HepG2 (cell line): ENCODE data around the gene LAMC3. TPM values are rescaled to one million over a fixed set of nuclear protein-coding genes. Genes with fewer than 3 reads are reported as not detected.

Experiments used
- ATAC-seq: fragments of 200-7000 bp; cut with Tn5 transposase; 3 replicates; pipeline ENCODE4 v1.9.1; 2020; ENCODE audit warnings: mild to moderate bottlenecking, moderate library complexity
- BruUV-seq: library from RNA; stranded (reverse); fragments of 400-500 nt; replicated peaks from 2 replicates; lab custom pipeline; 2021; lab: Mats Ljungman, UMichigan
- CTCF ChIA-PET: fragments of 300-600 bp; formaldehyde crosslinking; extraction: SDS; loops from one replicate; lab custom pipeline; 2021; ENCODE audit warnings: low total read pairs, inconsistent platforms, low intra/inter-chr PET ratio; lab: Yijun Ruan, JAX
- POLR2A ChIA-PET: fragments of 350-600 bp; sonication (Branson Sonifier 250); formaldehyde crosslinking; loops from one replicate; lab custom pipeline; 2020; ENCODE audit warnings: antibody characterized with exemption, inconsistent platforms; lab: Yijun Ruan, JAX
- DNase-seq: peaks from one replicate; pipeline ENCODE4 v3.0.0-alpha.2; 2015; ENCODE audit warnings: low spot score
- FAIRE-seq: peaks from 3 replicates; lab custom pipeline; 2011; peaks lifted over from hg19 to GRCh38; lab: Jason Lieb, UNC
- H2AFZ ChIP-seq: one replicate; pipeline ENCODE4 v1.6.1; 2011; ENCODE audit warnings: low read length, inconsistent platforms
- H3K27ac ChIP-seq: fragments of 300-600 bp; 3 replicates; pipeline ENCODE4 v1.8.0; 2011; ENCODE audit warnings: mixed run types, mild to moderate bottlenecking, mixed read lengths, low read length, inconsistent platforms; ENCODE audit not compliant: insufficient read depth; ENCODE audit errors: extremely low read length
- H3K27me3 ChIP-seq, 2 experiments: fragments of 200-600 bp in 1 of 2; 2 replicates in 1 of 2; 3 replicates in 1 of 2; pipeline versions ENCODE4 v1.6.0 to v1.8.0; 2011; ENCODE audit warnings: low read length in 2 of 2, mild to moderate bottlenecking in 2 of 2, moderate library complexity in 2 of 2, inconsistent platforms in 1 of 2; ENCODE audit not compliant: insufficient read depth in 2 of 2, control insufficient read depth in 1 of 2
- H3K36me3 ChIP-seq, 2 experiments: fragments of 200-600 bp in 1 of 2; replicated peaks in 1 of 2; 2 replicates in 1 of 2; 3 replicates in 1 of 2; pipeline versions ENCODE4 v1.5.1 to v1.8.0; 2011; ENCODE audit warnings: low read length in 2 of 2, inconsistent platforms in 1 of 2; ENCODE audit not compliant: insufficient read depth in 2 of 2, control insufficient read depth in 1 of 2
- H3K4me1 ChIP-seq: 2 replicates; pipeline ENCODE4 v1.5.1; 2012; ENCODE audit warnings: low read length, inconsistent platforms; ENCODE audit not compliant: insufficient read depth
- H3K4me2 ChIP-seq: 2 replicates; pipeline ENCODE4 v1.6.0; 2011; ENCODE audit warnings: low read depth, low read length, inconsistent platforms
- H3K4me3 ChIP-seq, 3 experiments: fragments of 200-600 bp in 1 of 3; sonication (generic), shearing (Covaris generic) in 1 of 3; replicated peaks in 1 of 3; 2 replicates each; pipeline ENCODE4 v1.5.1; 2011 to 2016; ENCODE audit warnings: low read length in 3 of 3, inconsistent platforms in 2 of 3, low read depth in 2 of 3, mild to moderate bottlenecking in 2 of 3, control low read depth in 1 of 3, mixed read lengths in 1 of 3; ENCODE audit not compliant: insufficient read depth in 1 of 3
- H3K79me2 ChIP-seq: one replicate; pipeline ENCODE4 v1.6.1; 2011; ENCODE audit warnings: low read length, inconsistent platforms; ENCODE audit not compliant: insufficient read depth
- H3K9ac ChIP-seq: 2 replicates; pipeline ENCODE4 v1.6.0; 2011; ENCODE audit warnings: mild to moderate bottlenecking, low read depth, low read length, inconsistent platforms; ENCODE audit not compliant: insufficient read depth
- H3K9me3 ChIP-seq: 2 replicates; pipeline ENCODE4 v1.5.1; 2012; ENCODE audit warnings: mild to moderate bottlenecking, low read length
- H4K20me1 ChIP-seq: 2 replicates; pipeline ENCODE4 v1.6.0; 2011; ENCODE audit warnings: inconsistent platforms, mild to moderate bottlenecking, low read length, moderate library complexity; ENCODE audit not compliant: insufficient read depth
- ARID2 ChIP-seq: sonication (generic); formaldehyde crosslinking; IDR thresholded peaks from 2 replicates; pipeline ENCODE4 v1.8.1; 2022; ENCODE audit warnings: mild to moderate bottlenecking, missing genetic modification reagents, borderline replicate concordance
- FOXA3 ChIP-seq: IDR thresholded peaks from 2 replicates; pipeline ENCODE4 v1.6.1; 2016; ENCODE audit warnings: missing genetic modification reagents, missing compliant biosample characterization
- HDAC1 ChIP-seq: sonication (generic); formaldehyde crosslinking; IDR thresholded peaks from 2 replicates; pipeline ENCODE4 v1.5.1; 2020; ENCODE audit warnings: mild to moderate bottlenecking, missing genetic modification reagents
- IRF1 ChIP-seq: sonication (generic); formaldehyde crosslinking; IDR thresholded peaks from 2 replicates; pipeline ENCODE4 v1.4.0; 2020; ENCODE audit warnings: low read depth, mild to moderate bottlenecking, missing genetic modification reagents
- MNT ChIP-seq: fragments of 450-650 bp; IDR thresholded peaks from 2 replicates; pipeline ENCODE4 v1.6.1; 2016
- PAXIP1 ChIP-seq: sonication (generic); formaldehyde crosslinking; conservative IDR thresholded peaks from 2 replicates; pipeline ENCODE4 v1.4.0; 2020; ENCODE audit warnings: mild to moderate bottlenecking, missing genetic modification reagents, moderate library complexity
- PTBP1 ChIP-seq: fragments of 200-400 bp; formaldehyde crosslinking; IDR thresholded peaks from 2 replicates; pipeline ENCODE4 v1.6.1; 2018; ENCODE audit warnings: low read length, low read depth; ENCODE audit not compliant: poor library complexity, severe bottlenecking
- RARG ChIP-seq: sonication (generic); formaldehyde crosslinking; IDR thresholded peaks from 2 replicates; pipeline ENCODE4 v1.4.0; 2020; ENCODE audit warnings: low read depth, mild to moderate bottlenecking, missing genetic modification reagents
- TAF15 ChIP-seq: fragments of 200-400 bp; formaldehyde crosslinking; IDR thresholded peaks from one replicate; pipeline ENCODE4 v1.6.1; 2018; ENCODE audit warnings: mild to moderate bottlenecking, low read depth, low read length; ENCODE audit not compliant: poor library complexity, severe bottlenecking
- TBL1XR1 ChIP-seq: fragments of 150-350 bp; IDR thresholded peaks from 2 replicates; pipeline ENCODE4 v1.6.1; 2014; ENCODE audit warnings: borderline replicate concordance, low read length; ENCODE audit not compliant: partially characterized antibody
- ZBTB8A ChIP-seq: sonication (generic); formaldehyde crosslinking; IDR thresholded peaks from 2 replicates; pipeline ENCODE4 v1.4.0; 2020; ENCODE audit warnings: mild to moderate bottlenecking, low read depth, missing genetic modification reagents, borderline replicate concordance
- ZMAT3 ChIP-seq: sonication (generic); formaldehyde crosslinking; conservative IDR thresholded peaks from 2 replicates; pipeline ENCODE4 v1.7.0; 2021; ENCODE audit warnings: missing genetic modification reagents
- ZNF234 ChIP-seq: sonication (generic); formaldehyde crosslinking; conservative IDR thresholded peaks from 2 replicates; pipeline ENCODE4 v1.5.1; 2020; ENCODE audit warnings: mild to moderate bottlenecking, missing genetic modification reagents
- ZNF446 ChIP-seq: sonication (generic); formaldehyde crosslinking; IDR thresholded peaks from 2 replicates; pipeline ENCODE4 v1.5.0; 2020; ENCODE audit warnings: mild to moderate bottlenecking, missing genetic modification reagents
- ZNF550 ChIP-seq: sonication (generic); formaldehyde crosslinking; IDR thresholded peaks from 2 replicates; pipeline ENCODE4 v1.4.0; 2020; ENCODE audit warnings: mild to moderate bottlenecking, missing genetic modification reagents, borderline replicate concordance
- ZNF570 ChIP-seq: sonication (generic); formaldehyde crosslinking; IDR thresholded peaks from 2 replicates; pipeline ENCODE4 v1.4.0; 2020; ENCODE audit warnings: mild to moderate bottlenecking, missing genetic modification reagents, borderline replicate concordance
- ZNF891 ChIP-seq: sonication (generic); formaldehyde crosslinking; IDR thresholded peaks from 2 replicates; pipeline ENCODE4 v1.5.0; 2020; ENCODE audit warnings: mild to moderate bottlenecking, missing genetic modification reagents
- WGBS: methylation state at CpG from one replicate; pipeline ENCODE4 v1.1.6; 2017; ENCODE audit warnings: low lambda C conversion rate; 5-methylcytosine and 5-hydroxymethylcytosine counted together
- in situ Hi-C: cut with HindIII; loops from 2 replicates; pipeline ENCODE4 v1.10.0; 2017; ENCODE audit warnings: low pct_unique_long_range_greater_than_20kb; ENCODE audit not compliant: extremely low pct_ligation_motif_present
- intact Hi-C: fragments of 100-400 bp; cut with micrococcal nuclease; formaldehyde crosslinking; loops from one replicate; pipeline ENCODE4 v1.10.0; 2022; ENCODE audit not compliant: unreplicated experiment
- polyA plus RNA-seq, 8 experiments: library from polyadenylated mRNA; depleted of rRNA in 3 of 8; stranded (reverse) in 7 of 8; unstranded in 1 of 8; fragments of >200 nt; fragmentation: Illumina TruSeq in 4 of 8; extraction: Trizol in 4 of 8; gene quantifications; 2 replicates each; pipeline versions ENCODE4 v1.2.1 to v1.2.3, GENCODE V29; 2011 to 2016; ENCODE audit warnings: low read depth in 4 of 8, missing spikeins in 1 of 8, mixed read lengths in 1 of 8; ENCODE audit not compliant: insufficient read depth in 1 of 8
- total RNA-seq, 5 experiments: library from RNA; depleted of rRNA; stranded (reverse); fragments of >200 nt; fragmentation: Illumina TruSeq; extraction: Trizol; gene quantifications; 2 replicates each; pipeline ENCODE4 v1.2.3, GENCODE V29; 2016; ENCODE audit warnings: low read depth in 1 of 5

LAMC3 gene
- total and polyA plus RNA-seq, 2 of the 13 experiments (the other 11 are each of a cell fraction or from before 2014, with no cell fraction given), result 0.07 to 0.57 TPM

- Histone ChIP-seq H3K36me3 (no peaks in the 10 kb centered on the region), H3K9me3 (no peaks in the 10 kb centered on the region), H3K4me2 (no peak overlapping the region), H3K27ac (no peak overlapping the region), H3K79me2 (no peaks in the 10 kb centered on the region), H3K27me3 (peaks cover 12 to 86% of the 10 kb centered on the region in 2 experiments), H4K20me1 (no peaks in the 10 kb centered on the region), H3K9ac (no peak overlapping the region), H3K4me1 (no peaks in the 10 kb centered on the region), H2AFZ (no peak overlapping the region), H3K4me3 (no peak overlapping the region)
- TF ChIP-seq ZNF234 (no peak), ZBTB8A (CRISPR knock-in tag) (no peak), TBL1XR1 (no peak), IRF1 (CRISPR knock-in tag) (no peak), PTBP1 (no peak), ZNF446 (no peak), MNT (no peak), TAF15 (no peak), RARG (CRISPR knock-in tag) (no peak), ZMAT3 (CRISPR knock-in tag) (no peak), FOXA3 (CRISPR knock-in tag) (no peak), ZNF550 (CRISPR knock-in tag) (no peak), ZNF891 (CRISPR knock-in tag) (no peak), ZNF570 (CRISPR knock-in tag) (no peak), ARID2 (CRISPR knock-in tag) (no peak), PAXIP1 (no peak), HDAC1 (no peak)
- no TSS peak for BruUV-seq
- FAIRE-seq (no peak), ATAC-seq (no peak), DNase-seq (no peak)
- intact Hi-C loops, result no loop called here
- ChIA-PET CTCF (no interaction called here), POLR2A (no interaction called here)
- WGBS, result 43% methylated on average over 15 of the region's 20 CpGs
- in situ Hi-C loops, result no loop called here
Measured at GRCh38 chr9:130979591-130980385, 29.2 kb upstream of the LAMC3 start.
